Kidney epithelial cell (primary cell): ENCODE data around the gene B3GNT7. TPM values are rescaled to one million over a fixed set of nuclear protein-coding genes. Genes with fewer than 3 reads are reported as not detected.

Source experiments
- DNase-seq: peaks from one replicate; pipeline ENCODE4 v3.0.0-alpha.2; 2010; ENCODE audit warnings: low read depth
- H3K27me3 ChIP-seq: 2 replicates; pipeline ENCODE4 v1.6.0; 2011; ENCODE audit warnings: low read length; ENCODE audit not compliant: control insufficient read depth, insufficient read depth
- H3K36me3 ChIP-seq: 2 replicates; pipeline ENCODE4 v1.5.1; 2011; ENCODE audit warnings: low read length; ENCODE audit not compliant: control insufficient read depth, insufficient read depth
- H3K4me3 ChIP-seq: 2 replicates; pipeline ENCODE4 v1.5.1; 2011; ENCODE audit warnings: low read depth, mild to moderate bottlenecking, control low read depth, low read length
- total RNA-seq: library from RNA; depleted of rRNA; stranded (reverse); fragments of >200 nt; gene quantifications from 2 replicates; pipeline ENCODE4 v1.2.3, GENCODE V29; 2015
- TF ChIP-seq, protein P1 (sequence below): IDR thresholded peaks from 2 replicates; pipeline ENCODE4 v1.5.1; 2011; ENCODE audit warnings: mild to moderate bottlenecking, moderate library complexity, low read length, control low read depth, inconsistent platforms; ENCODE audit not compliant: insufficient read depth, poor library complexity, severe bottlenecking

The B3GNT7 gene
- total RNA-seq, 1 donor from 2014 or later = 8.8 TPM

DNA sequence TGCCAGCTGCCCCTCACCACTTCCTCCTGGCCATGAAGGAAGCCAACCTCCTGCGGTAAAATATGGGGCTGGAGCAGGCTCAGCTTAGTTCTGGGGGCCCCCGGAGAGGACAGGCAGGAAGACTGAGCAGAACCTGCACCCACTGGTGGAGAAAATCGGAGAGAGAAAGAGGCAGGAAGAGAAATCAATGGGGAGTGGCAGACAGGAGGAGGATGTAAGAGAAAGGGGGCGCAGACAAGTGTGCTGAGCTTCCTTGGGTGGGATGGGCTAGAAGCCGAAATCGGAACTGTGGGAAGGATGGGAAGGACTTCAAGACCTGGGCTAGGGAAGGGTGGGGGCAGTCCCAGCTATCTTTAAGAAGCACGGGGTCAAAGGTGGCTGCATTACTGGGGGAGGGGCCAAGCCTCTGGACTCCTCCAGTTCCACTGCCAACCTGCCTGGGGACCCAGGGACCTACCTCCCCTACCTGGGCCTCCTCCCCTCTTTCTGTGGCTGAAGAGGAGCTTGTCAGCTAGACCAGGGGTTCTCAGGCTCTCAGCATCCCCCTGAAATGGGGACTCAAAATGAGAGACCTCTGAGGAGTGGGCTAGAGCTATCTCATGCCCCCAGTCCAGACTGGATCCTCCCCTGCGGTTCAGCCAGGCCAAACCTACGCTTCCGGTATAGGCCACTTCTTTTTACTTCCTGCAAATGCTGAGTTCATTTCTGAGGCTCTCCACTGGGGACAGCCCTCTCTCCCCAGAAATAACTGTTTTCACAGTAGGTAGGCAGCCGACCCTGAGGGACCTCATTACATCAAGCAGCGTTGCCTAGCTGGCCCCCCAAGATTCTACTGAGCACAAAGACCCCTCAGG lies 33.6 kb upstream of the B3GNT7 start:
- Histone ChIP-seq H3K4me3 (no peak overlapping the region), H3K36me3 (no peaks in the 10 kb centered on the region), H3K27me3 (no peaks in the 10 kb centered on the region)
- TF ChIP-seq, protein P1, sequence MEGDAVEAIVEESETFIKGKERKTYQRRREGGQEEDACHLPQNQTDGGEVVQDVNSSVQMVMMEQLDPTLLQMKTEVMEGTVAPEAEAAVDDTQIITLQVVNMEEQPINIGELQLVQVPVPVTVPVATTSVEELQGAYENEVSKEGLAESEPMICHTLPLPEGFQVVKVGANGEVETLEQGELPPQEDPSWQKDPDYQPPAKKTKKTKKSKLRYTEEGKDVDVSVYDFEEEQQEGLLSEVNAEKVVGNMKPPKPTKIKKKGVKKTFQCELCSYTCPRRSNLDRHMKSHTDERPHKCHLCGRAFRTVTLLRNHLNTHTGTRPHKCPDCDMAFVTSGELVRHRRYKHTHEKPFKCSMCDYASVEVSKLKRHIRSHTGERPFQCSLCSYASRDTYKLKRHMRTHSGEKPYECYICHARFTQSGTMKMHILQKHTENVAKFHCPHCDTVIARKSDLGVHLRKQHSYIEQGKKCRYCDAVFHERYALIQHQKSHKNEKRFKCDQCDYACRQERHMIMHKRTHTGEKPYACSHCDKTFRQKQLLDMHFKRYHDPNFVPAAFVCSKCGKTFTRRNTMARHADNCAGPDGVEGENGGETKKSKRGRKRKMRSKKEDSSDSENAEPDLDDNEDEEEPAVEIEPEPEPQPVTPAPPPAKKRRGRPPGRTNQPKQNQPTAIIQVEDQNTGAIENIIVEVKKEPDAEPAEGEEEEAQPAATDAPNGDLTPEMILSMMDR = no peak
- no peak for DNase-seq

DNA sequence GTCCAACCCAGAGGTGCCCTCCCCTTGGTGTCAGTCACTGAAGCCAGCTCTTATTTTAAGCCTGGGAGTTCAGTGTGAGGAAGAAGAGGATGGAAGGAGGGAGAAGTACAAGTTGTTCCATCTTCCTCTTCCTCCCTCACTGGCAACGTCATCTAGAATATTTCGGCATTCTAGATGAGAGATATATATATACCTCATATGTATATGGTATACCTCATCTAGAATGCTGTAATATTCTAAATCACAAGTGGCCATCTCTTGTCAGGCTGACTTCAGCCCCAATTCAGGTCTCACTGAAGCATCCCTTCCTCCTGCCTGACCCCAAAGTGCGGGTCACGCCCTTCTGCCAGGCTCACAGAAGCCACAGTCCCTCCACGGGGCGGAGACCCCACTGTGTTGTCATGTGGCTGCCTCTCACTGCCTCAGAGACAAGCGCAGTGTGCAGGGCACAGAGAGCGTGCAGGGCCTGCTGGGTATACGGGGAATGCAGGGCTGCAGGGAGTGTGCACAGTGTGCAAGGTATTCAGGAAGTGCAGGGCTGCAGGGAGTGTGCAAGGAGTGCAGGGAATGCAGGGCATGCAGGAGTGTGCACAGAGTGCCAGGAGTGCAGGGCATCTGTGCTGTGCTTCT lies 32.8 kb upstream of the B3GNT7 start:
- H3K27me3 ChIP-seq = no peaks in the 10 kb centered on the region
- no peak overlapping the region for H3K4me3 ChIP-seq
- DNase-seq = no peak
- TF ChIP-seq, protein P1 = no peak
- no peaks in the 10 kb centered on the region for H3K36me3 ChIP-seq

DNA sequence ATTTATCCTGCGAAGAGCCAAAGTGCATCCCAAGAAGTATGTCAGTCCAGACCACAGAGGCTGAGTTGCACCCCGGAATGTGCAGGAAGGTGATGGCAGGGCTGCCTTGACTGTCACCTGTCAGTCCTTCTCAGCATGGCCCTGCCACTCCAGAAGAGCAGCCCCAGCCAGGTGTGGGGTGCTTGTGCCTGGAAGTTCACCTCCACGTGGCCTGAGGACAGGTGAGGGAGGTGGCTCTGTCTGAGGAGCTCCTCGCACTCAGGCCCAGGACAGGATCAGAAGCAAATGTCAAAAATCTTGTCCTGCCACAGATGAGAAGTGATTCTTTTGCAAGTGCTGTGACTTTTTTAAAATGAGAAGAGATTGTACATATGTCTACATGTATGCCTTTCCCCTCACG lies 31.4 kb upstream of the B3GNT7 start:
- no peak for DNase-seq
- Histone ChIP-seq H3K36me3 (no peaks in the 10 kb centered on the region), H3K4me3 (no peak overlapping the region), H3K27me3 (no peaks in the 10 kb centered on the region)
- TF ChIP-seq, protein P1 = no peak

DNA sequence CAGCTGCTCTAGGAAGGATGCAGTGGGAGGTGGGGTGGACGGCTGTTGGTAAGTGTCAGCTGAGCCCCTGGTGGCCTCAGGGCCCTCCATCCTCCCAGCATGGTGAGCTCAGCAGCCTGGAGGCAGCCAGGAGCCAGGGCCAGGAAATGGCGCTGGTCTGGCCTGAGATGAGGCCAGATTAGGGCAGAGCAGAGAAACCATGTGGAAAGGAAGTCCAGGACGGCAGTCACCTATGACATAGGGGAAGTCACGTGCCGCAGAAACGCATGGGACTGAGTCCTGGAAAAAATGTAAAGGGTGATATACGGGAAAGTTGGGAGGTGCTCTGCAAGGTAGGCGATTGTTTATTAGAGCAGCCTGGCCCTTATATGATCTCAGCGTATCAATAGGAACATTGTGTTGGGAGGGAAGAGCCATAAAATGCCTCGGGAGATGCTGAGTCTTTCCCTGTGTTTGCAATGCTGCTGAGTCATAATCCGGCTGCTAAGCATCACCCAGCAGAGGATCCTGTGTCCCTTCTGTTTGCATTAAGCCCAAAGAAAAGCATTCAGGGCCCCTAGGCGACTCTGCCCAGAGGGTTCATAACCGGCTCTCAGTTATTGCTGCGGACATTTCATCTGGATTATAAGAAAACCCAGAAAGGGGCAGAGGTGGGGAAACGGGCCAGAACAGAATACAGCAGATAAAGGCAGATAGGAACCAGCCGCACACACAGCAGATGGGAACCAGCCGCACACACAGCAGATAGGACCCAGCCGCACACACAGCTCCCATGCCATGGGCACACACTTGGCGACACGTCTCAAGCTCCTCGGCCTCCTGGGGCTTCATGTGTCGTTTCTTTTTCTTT lies 30.3 kb upstream of the B3GNT7 start:
- DNase-seq = no peak
- Histone ChIP-seq H3K27me3 (no peaks in the 10 kb centered on the region), H3K4me3 (no peak overlapping the region), H3K36me3 (no peaks in the 10 kb centered on the region)
- TF ChIP-seq, protein P1 = no peak

DNA sequence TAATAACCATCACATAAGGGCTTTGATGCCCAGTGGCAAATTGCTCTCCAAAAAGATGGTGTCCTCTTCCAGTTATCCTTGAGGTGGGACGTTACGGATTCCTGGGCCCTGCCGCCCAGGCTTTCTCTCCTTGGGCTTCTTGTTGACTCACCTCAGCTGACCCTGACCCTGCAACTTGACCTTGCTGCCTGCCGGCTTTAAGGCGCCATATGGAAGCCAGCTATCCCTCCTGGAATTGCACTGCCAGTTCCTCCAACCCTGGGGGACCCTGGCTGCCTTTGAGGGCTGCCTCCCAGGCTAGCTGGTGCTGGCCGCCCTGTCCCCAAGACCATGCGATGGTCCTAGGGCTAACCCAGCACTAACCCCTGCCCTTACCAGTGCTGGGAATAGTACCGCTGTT lies 28.3 kb upstream of the B3GNT7 start:
- no peaks in the 10 kb centered on the region for H3K27me3 ChIP-seq
- H3K36me3 ChIP-seq = no peaks in the 10 kb centered on the region
- H3K4me3 ChIP-seq = no peak overlapping the region
- no peak for DNase-seq
- TF ChIP-seq, protein P1 = no peak
